Tibial nerve (tissue), 4 donors: ENCODE results near the gene PRRG2. TPM values are rescaled to one million over a fixed set of nuclear protein-coding genes. Genes with fewer than 3 reads are reported as not detected.

Source experiments
- DNase-seq, 2 donors: peaks; one replicate each; pipeline ENCODE4 v3.0.0-alpha.2; 2019; ENCODE audit warnings: low spot score in 2 of 2
- H3K27ac ChIP-seq, 4 donors: fragments of 200-600 bp; sonication (generic) in 3 of 4; one replicate each; pipeline ENCODE4 v1.5.1; 2017 to 2019; ENCODE audit warnings: mild to moderate bottlenecking in 1 of 4
- H3K27me3 ChIP-seq, 2 donors: fragments of 200-600 bp; sonication (generic) in 1 of 2; one replicate each; pipeline versions ENCODE4 v1.5.1 to v1.6.0; 2017 to 2019
- H3K36me3 ChIP-seq, 3 donors: fragments of 200-600 bp; sonication (generic); one replicate each; pipeline ENCODE4 v1.5.1; 2018 to 2019
- H3K4me1 ChIP-seq, 4 donors: fragments of 200-600 bp; sonication (generic) in 3 of 4; one replicate each; pipeline ENCODE4 v1.5.1; 2017 to 2019
- H3K4me3 ChIP-seq, 4 donors: fragments of 200-600 bp; sonication (generic) in 3 of 4; one replicate each; pipeline ENCODE4 v1.5.1; 2017 to 2019; ENCODE audit warnings: mild to moderate bottlenecking in 1 of 4, moderate library complexity in 1 of 4
- H3K9me3 ChIP-seq, 4 donors: fragments of 200-600 bp; sonication (generic) in 3 of 4; one replicate each; pipeline ENCODE4 v1.5.1; 2017 to 2019
- CTCF ChIP-seq, 5 experiments: fragments of 200-600 bp in 3 of 5; fragments of 450-650 bp in 2 of 5; sonication (generic) in 3 of 5; IDR thresholded peaks; one replicate each; pipeline ENCODE4 v1.5.1; 2016 to 2019; ENCODE audit warnings: antibody characterized with exemption in 5 of 5, mild to moderate bottlenecking in 3 of 5, moderate library complexity in 2 of 5
- EP300 ChIP-seq, 2 donors: sonication (generic); formaldehyde crosslinking; IDR thresholded peaks; one replicate each; pipeline ENCODE4 v1.6.1; 2017; ENCODE audit warnings: antibody characterized with exemption in 2 of 2, mild to moderate bottlenecking in 1 of 2
- POLR2A ChIP-seq, 2 donors: fragments of 450-650 bp; IDR thresholded peaks; one replicate each; pipeline ENCODE4 v1.6.1; 2017; ENCODE audit warnings: antibody characterized with exemption in 2 of 2, mild to moderate bottlenecking in 2 of 2, moderate library complexity in 2 of 2
- WGBS, 2 donors: methylation state at CpG; one replicate each; pipeline ENCODE4 v1.1.5; 2018; 5-methylcytosine and 5-hydroxymethylcytosine counted together
- total RNA-seq, 4 donors: library from RNA; depleted of rRNA; stranded (reverse); fragments of >200 nt; gene quantifications; one replicate each; pipeline ENCODE4 v1.1.0, GENCODE V29; 2016

The PRRG2 gene
- total RNA-seq, 4 donors from 2014 or later: 0.42 to 0.78 (median 0.44) TPM; not detected in 1

DNA sequence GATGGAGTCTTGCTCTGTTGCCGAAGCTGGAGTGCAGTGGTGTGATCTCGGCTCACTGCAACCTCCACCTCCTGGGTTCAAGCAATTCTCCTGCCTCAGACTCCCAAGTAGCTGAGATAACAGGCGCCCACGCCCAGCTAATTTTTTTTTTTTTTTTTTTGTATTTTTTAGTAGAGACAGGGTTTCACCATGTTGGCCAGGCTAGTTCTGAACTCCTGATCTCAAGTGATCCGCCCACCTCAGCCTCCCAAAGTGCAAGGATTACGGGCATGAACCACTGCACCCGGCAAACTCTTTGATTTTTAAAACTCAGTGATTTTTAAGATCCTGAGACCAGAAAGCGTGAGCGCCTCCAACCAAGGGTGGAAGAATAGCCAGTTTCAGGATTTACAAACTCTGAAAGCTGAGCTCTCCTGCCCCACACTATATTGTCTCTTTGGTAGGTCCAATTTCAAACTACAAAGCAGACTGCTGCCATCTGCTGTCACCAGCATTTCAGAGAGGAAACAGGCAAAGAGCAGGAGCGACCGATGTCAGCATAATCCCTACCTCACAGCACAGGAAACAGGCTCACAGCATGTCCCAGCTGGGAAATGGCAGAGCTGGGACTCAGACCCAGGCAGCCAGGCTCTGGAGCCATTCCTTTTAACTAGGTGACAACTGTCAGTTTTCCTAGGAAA, 10.0 kb upstream of the PRRG2 start:
- WGBS, 2 donors: 65% methylated on average over 11 of the region's 11 CpGs
- Histone ChIP-seq H3K4me3 (no peak overlapping the region), H3K4me1 (peaks cover 0 to 37% (median 10%) of the 10 kb centered on the region in 4 donors), H3K9me3 (no peaks in the 10 kb centered on the region), H3K27ac (peak overlapping the region in 1 of 4 donors; percentile 20), H3K36me3 (peaks cover 0 to 24% (median 0%) of the 10 kb centered on the region in 3 donors), H3K27me3 (no peaks in the 10 kb centered on the region)
- TF ChIP-seq POLR2A (IDR thresholded peaks at IDR 0.05) (no peak), EP300 (IDR thresholded peaks at IDR 0.05) (no peak), CTCF (IDR thresholded peaks at IDR 0.05) (no peak)
- DNase-seq: no peak

- no peak overlapping the region for H3K27ac ChIP-seq
- H3K36me3 ChIP-seq: peaks cover 0 to 29% (median 4%) of the 10 kb centered on the region in 3 donors
- DNase-seq: no peak
- TF ChIP-seq CTCF (IDR thresholded peaks at IDR 0.05): no peak
- TF ChIP-seq EP300 (IDR thresholded peaks at IDR 0.05): no peak
- TF ChIP-seq POLR2A (IDR thresholded peaks at IDR 0.05): no peak
- H3K9me3 ChIP-seq: no peaks in the 10 kb centered on the region
- WGBS, 2 donors: 92 to 95% methylated on average over 7 of the region's 7 CpGs
- H3K4me3 ChIP-seq: no peak overlapping the region
- H3K4me1 ChIP-seq: peaks cover 0 to 40% (median 6%) of the 10 kb centered on the region in 4 donors
- H3K27me3 ChIP-seq: no peaks in the 10 kb centered on the region
Observed at GRCh38 chr19:49573009-49573408, 8.1 kb upstream of the PRRG2 start.

DNA sequence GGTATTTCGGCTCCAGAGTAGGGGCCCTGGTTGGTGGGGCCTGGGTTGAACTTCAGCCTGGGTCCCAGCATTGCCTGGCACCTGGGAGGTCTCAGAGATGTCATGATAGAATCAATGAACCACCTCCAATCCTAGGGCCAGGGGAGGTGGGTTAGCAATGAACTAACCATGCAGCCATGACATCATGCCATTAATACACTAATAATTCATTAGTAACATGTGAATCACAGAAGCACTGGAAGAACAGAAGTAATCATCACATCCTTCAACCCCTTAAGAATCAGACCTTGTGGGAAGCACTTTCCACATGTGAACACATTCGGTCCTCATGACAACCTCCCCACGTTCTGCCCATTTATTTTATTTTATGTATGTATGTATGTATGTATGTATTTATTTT, 7.7 kb upstream of the PRRG2 start:
- no peak overlapping the region for H3K4me3 ChIP-seq
- 82% methylated on average over 3 of the region's 3 CpGs for WGBS, 2 donors

DNA sequence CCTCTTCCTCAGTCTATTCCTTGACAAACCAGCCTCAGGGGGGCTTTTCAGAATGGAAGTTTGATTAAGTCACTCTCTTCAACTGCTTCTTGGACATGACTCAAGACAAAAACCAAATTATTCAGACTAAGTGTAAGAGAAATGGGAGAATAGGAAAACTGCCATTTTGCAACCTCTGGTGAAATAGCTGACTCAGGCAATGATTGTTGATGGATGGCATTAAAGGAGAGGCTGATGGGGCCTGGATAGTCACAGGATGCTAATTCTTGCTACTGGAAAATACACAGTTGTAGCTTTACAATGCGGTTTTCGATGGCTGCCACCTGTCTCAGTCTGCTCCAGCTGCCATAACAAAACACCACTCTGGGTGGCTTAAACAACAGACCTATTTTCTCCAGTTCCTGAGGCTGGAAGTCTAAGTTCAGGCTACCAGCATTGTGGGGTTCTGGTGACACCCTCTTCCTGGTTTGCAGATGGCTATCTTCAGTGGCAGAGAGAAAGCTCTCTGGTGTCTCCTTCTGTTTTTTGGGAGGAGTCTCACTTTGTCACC, 6.8 kb upstream of the PRRG2 start:
- no peak for DNase-seq
- H3K9me3 ChIP-seq: no peaks in the 10 kb centered on the region
- TF ChIP-seq CTCF (IDR thresholded peaks at IDR 0.05) (no peak), EP300 (IDR thresholded peaks at IDR 0.05) (no peak), POLR2A (IDR thresholded peaks at IDR 0.05) (no peak)
- no peak overlapping the region for H3K4me3 ChIP-seq
- H3K4me1 ChIP-seq: peaks cover 0 to 47% (median 11%) of the 10 kb centered on the region in 4 donors
- H3K27me3 ChIP-seq: no peaks in the 10 kb centered on the region
- 78 to 92% methylated on average over 2 of the region's 2 CpGs for WGBS, 2 donors
- peaks cover 0 to 29% (median 4%) of the 10 kb centered on the region in 3 donors for H3K36me3 ChIP-seq
- no peak overlapping the region for H3K27ac ChIP-seq

More for the DNA sequence above, 7.7 kb upstream of the PRRG2 start:
- Histone ChIP-seq H3K36me3 (peaks cover 0 to 29% (median 4%) of the 10 kb centered on the region in 3 donors), H3K4me1 (peaks cover 0 to 40% (median 6%) of the 10 kb centered on the region in 4 donors), H3K27ac (no peak overlapping the region), H3K9me3 (no peaks in the 10 kb centered on the region), H3K27me3 (no peaks in the 10 kb centered on the region)
- TF ChIP-seq POLR2A (IDR thresholded peaks at IDR 0.05): no peak
- TF ChIP-seq CTCF (IDR thresholded peaks at IDR 0.05): no peak
- TF ChIP-seq EP300 (IDR thresholded peaks at IDR 0.05): no peak
- DNase-seq: no peak

GRCh38 chr19:49579193-49579592, 1.9 kb upstream of the PRRG2 start:
- no peak for DNase-seq
- Histone ChIP-seq H3K9me3 (no peaks in the 10 kb centered on the region), H3K4me3 (peak overlapping the region in 1 of 4 donors; percentile 54), H3K4me1 (peaks cover 0 to 38% (median 11%) of the 10 kb centered on the region in 4 donors), H3K27me3 (no peaks in the 10 kb centered on the region), H3K36me3 (peaks cover 0 to 24% (median 4%) of the 10 kb centered on the region in 3 donors), H3K27ac (no peak overlapping the region)
- 69 to 75% methylated on average over 4 of the region's 4 CpGs for WGBS, 2 donors
- TF ChIP-seq EP300 (IDR thresholded peaks at IDR 0.05) (no peak), POLR2A (IDR thresholded peaks at IDR 0.05) (no peak), CTCF (IDR thresholded peaks at IDR 0.05) (no peak)
